Activated T-helper 1 cell treated with Interleukin-2 at 50 U/mL for 16 hours (primary cell): ENCODE results near the gene PDZD7.

ENCODE experiments used
- DNase-seq: peaks from one replicate; pipeline ENCODE4 v3.0.0-alpha.2; 2020; ENCODE audit warnings: low read depth

The PDZD7 gene

GRCh38 chr10:101018600-101019439, 12.1 kb downstream of the PDZD7 start:
- DNase-seq = peak; percentile 57

- DNase-seq = no peak
Measured at GRCh38 chr10:101018118-101018599, 12.8 kb downstream of the PDZD7 start.

GRCh38 chr10:101016814-101017213, 14.1 kb downstream of the PDZD7 start:
- DNase-seq = no peak

- DNase-seq = no peak
Measured at GRCh38 chr10:101015582-101015973, 15.4 kb downstream of the PDZD7 start.

- no peak for DNase-seq
Measured at GRCh38 chr10:101014966-101015581, 15.9 kb downstream of the PDZD7 start.

- DNase-seq = peak; percentile 45
Measured at GRCh38 chr10:101014230-101014884, 16.6 kb downstream of the PDZD7 start.

GRCh38 chr10:101013365-101013825, 17.5 kb downstream of the PDZD7 start:
- DNase-seq = no peak

- peak; percentile 63 for DNase-seq
Measured at GRCh38 chr10:101012525-101013364, 18.2 kb downstream of the PDZD7 start.

- DNase-seq = no peak
Measured at GRCh38 chr10:101011517-101012423, 19.2 kb downstream of the PDZD7 start.

- DNase-seq = no peak
Measured at GRCh38 chr10:101010329-101010728, 20.6 kb downstream of the PDZD7 start.

- DNase-seq = no peak
Measured at GRCh38 chr10:101008823-101009423, 22.0 kb downstream of the PDZD7 start.

- DNase-seq = no peak
Measured at GRCh38 chr10:101007915-101008822, 22.8 kb downstream of the PDZD7 start.

- no peak for DNase-seq
Measured at GRCh38 chr10:101007099-101007711, 23.7 kb downstream of the PDZD7 start.

GRCh38 chr10:101006593-101007098, 24.3 kb downstream of the PDZD7 start:
- DNase-seq = no peak

- no peak for DNase-seq
Measured at GRCh38 chr10:101005869-101006567, 24.9 kb downstream of the PDZD7 start.

GRCh38 chr10:101005361-101005760, 25.6 kb downstream of the PDZD7 start:
- DNase-seq = no peak

- DNase-seq = no peak
Measured at GRCh38 chr10:101003639-101004206, 27.2 kb downstream of the PDZD7 start.

GRCh38 chr10:101002456-101002855, 28.5 kb downstream of the PDZD7 start:
- no peak for DNase-seq
